Breast epithelium (tissue), 4 donors: ENCODE data around the gene MPDU1. TPM values are rescaled to one million over a fixed set of nuclear protein-coding genes. Genes with fewer than 3 reads are reported as not detected.

ENCODE experiments used
- DNase-seq, 2 donors: peaks; one replicate each; pipeline ENCODE4 v3.0.0-alpha.2; 2019; ENCODE audit warnings: low spot score in 2 of 2
- H3K27ac ChIP-seq, 2 donors: fragments of 200-600 bp; sonication (generic) in 1 of 2; one replicate each; pipeline ENCODE4 v1.5.1; 2016 to 2019; ENCODE audit warnings: mild to moderate bottlenecking in 1 of 2
- H3K27me3 ChIP-seq, 2 donors: fragments of 200-600 bp; sonication (generic) in 1 of 2; one replicate each; pipeline versions ENCODE4 v1.5.1 to v1.6.0; 2017 to 2019; ENCODE audit warnings: control low read depth in 1 of 2, mild to moderate bottlenecking in 1 of 2
- H3K36me3 ChIP-seq: fragments of 200-600 bp; one replicate; pipeline ENCODE4 v1.5.1; 2019
- H3K4me1 ChIP-seq, 2 donors: fragments of 200-600 bp; sonication (generic); one replicate each; pipeline ENCODE4 v1.5.1; 2016 to 2019; ENCODE audit warnings: control low read depth in 1 of 2
- H3K4me3 ChIP-seq, 3 donors: fragments of 200-600 bp; sonication (generic); 1 replicate in 2 of 3; 2 replicates in 1 of 3; pipeline ENCODE4 v1.5.1; 2016 to 2019; ENCODE audit warnings: mild to moderate bottlenecking in 3 of 3, moderate library complexity in 2 of 3
- H3K9me3 ChIP-seq, 2 donors: fragments of 200-600 bp; sonication (generic) in 1 of 2; one replicate each; pipeline ENCODE4 v1.5.1; 2016 to 2019; ENCODE audit warnings: control low read depth in 1 of 2
- CTCF ChIP-seq, 3 donors: fragments of 450-650 bp; IDR thresholded peaks; one replicate each; pipeline ENCODE4 v1.5.1; 2016 to 2017; ENCODE audit warnings: antibody characterized with exemption in 3 of 3, mild to moderate bottlenecking in 3 of 3, moderate library complexity in 3 of 3
- POLR2A ChIP-seq: fragments of 450-650 bp; IDR thresholded peaks from one replicate; pipeline ENCODE4 v1.6.1; 2016; ENCODE audit warnings: antibody characterized with exemption, mild to moderate bottlenecking, moderate library complexity
- POLR2AphosphoS5 ChIP-seq, 3 donors: sonication (generic); formaldehyde crosslinking; IDR thresholded peaks; one replicate each; pipeline ENCODE4 v1.6.1; 2017; ENCODE audit warnings: antibody characterized with exemption in 3 of 3
- intact Hi-C: fragments of 100-400 bp; cut with DNase I; formaldehyde crosslinking; loops from one replicate; pipeline ENCODE4 v1.15.1; 2023; ENCODE audit warnings: low total_unique reads
- total RNA-seq, 3 donors: library from RNA; depleted of rRNA; stranded (reverse); fragments of >200 nt; gene quantifications; one replicate each; pipeline ENCODE4 v1.1.0, GENCODE V29; 2016

The MPDU1 gene
- total RNA-seq, 3 donors from 2014 or later: 66.6 to 140 (median 74.4) TPM

- H3K4me3 ChIP-seq: no peak overlapping the region
- no peaks in the 10 kb centered on the region for H3K36me3 ChIP-seq
- peaks cover 0 to 8% of the 10 kb centered on the region in 2 donors for H3K4me1 ChIP-seq
- intact Hi-C loops: loop anchor here (10.0 kb wide), 1 partner anchor 55 kb away; no protein-coding TSS in a partner anchor
- H3K27ac ChIP-seq: no peak overlapping the region
- no peak for DNase-seq
- TF ChIP-seq POLR2AphosphoS5 (IDR thresholded peaks at IDR 0.05) (no peak), CTCF (IDR thresholded peaks at IDR 0.05) (no peak), POLR2A (no peak)
- H3K27me3 ChIP-seq: no peaks in the 10 kb centered on the region
- no peaks in the 10 kb centered on the region for H3K9me3 ChIP-seq
Measured at GRCh38 chr17:7569571-7569970, 14.1 kb upstream of the MPDU1 start.

DNA sequence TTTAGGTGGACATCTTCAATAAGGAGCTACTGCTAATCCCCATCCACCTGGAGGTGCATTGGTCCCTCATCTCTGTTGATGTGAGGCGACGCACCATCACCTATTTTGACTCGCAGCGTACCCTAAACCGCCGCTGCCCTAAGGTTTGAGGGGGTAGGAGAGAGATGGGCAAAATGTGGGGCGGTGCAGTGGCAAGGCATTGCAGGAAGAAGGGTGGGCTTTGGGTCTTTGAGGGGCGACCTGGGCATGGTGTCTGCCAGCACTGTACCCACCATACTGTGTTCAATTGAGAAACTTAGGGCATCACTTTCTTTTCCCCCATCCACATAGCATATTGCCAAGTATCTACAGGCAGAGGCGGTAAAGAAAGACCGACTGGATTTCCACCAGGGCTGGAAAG lies 13.3 kb upstream of the MPDU1 start:
- Histone ChIP-seq H3K27ac (no peak overlapping the region), H3K9me3 (no peaks in the 10 kb centered on the region), H3K4me3 (no peak overlapping the region), H3K4me1 (peaks cover 5 to 8% of the 10 kb centered on the region in 2 donors), H3K27me3 (no peaks in the 10 kb centered on the region), H3K36me3 (peaks cover 2% of the 10 kb centered on the region)
- intact Hi-C loops: no loop called here
- DNase-seq: no peak
- TF ChIP-seq POLR2A (no peak), CTCF (IDR thresholded peaks at IDR 0.05) (no peak), POLR2AphosphoS5 (IDR thresholded peaks at IDR 0.05) (no peak)

GRCh38 chr17:7572338-7572587 lies 11.4 kb upstream of the MPDU1 start:
- Histone ChIP-seq H3K27ac (peak overlapping the region; percentile 98), H3K36me3 (peaks cover 16% of the 10 kb centered on the region), H3K4me1 (peaks cover 8 to 9% of the 10 kb centered on the region in 2 donors), H3K4me3 (peak overlapping the region; percentile 92 to 100 (median 100)), H3K27me3 (no peaks in the 10 kb centered on the region), H3K9me3 (no peaks in the 10 kb centered on the region)
- no peak for TF ChIP-seq CTCF (IDR thresholded peaks at IDR 0.05)
- no peak for TF ChIP-seq POLR2A
- TF ChIP-seq POLR2AphosphoS5 (IDR thresholded peaks at IDR 0.05): no peak
- no peak for DNase-seq
- intact Hi-C loops: no loop called here

- H3K36me3 ChIP-seq: peaks cover 16% of the 10 kb centered on the region
- intact Hi-C loops: no loop called here
- peak overlapping the region; percentile 98 for H3K27ac ChIP-seq
- peak; percentile 100 for DNase-seq
- no peaks in the 10 kb centered on the region for H3K9me3 ChIP-seq
- TF ChIP-seq CTCF (IDR thresholded peaks at IDR 0.05) (peak in 1 of 3 donors; percentile 24), POLR2AphosphoS5 (IDR thresholded peaks at IDR 0.05) (peak; percentile 98 to 99 (median 99)), POLR2A (peak; percentile 98)
- peak overlapping the region; percentile 92 to 100 (median 100) for H3K4me3 ChIP-seq
- peaks cover 8 to 9% of the 10 kb centered on the region in 2 donors for H3K4me1 ChIP-seq
- no peaks in the 10 kb centered on the region for H3K27me3 ChIP-seq
Measured at GRCh38 chr17:7572588-7573323, 10.9 kb upstream of the MPDU1 start.

DNA sequence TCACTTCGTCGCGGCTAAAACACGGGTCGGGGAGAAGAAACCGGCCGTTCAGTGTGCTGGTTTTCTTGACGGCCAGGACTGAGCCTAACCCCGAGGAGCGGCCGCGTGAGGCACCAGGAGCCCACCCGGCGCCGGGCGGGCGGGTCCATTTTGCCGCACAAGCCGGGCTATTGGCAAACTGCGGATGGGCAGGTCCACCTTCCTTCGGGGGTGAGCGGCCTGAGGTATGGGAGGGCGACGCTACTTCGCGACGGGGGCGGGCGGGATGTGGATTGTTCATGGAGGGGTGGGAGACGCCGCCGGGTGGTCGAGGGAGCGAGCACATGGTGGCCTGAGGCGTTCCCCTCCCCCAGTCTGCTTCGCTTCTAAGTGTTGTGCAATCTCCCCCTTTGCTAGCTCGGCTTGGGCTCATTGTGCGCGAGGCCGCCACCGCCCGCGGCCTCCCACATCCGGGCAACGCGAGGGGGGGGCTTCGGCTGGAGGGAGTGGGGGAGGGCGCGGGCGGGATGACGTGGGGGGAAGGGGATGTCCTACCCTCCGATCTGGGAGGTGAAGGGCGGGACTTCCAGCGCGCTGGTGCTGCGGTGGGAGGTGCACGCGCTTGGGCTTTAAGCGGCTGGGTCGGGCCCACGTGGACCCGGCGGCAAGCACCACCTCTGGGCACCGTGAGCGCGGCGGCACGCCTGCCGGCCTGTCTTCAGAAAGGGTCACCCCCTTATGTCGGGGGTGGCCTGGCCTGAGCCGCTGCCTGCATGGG lies 10.2 kb upstream of the MPDU1 start:
- Histone ChIP-seq H3K36me3 (peaks cover 16% of the 10 kb centered on the region), H3K4me3 (peak overlapping the region; percentile 92 to 100 (median 100))

More for the DNA sequence above, 10.2 kb upstream of the MPDU1 start:
- Histone ChIP-seq H3K9me3 (no peaks in the 10 kb centered on the region), H3K27ac (peak overlapping the region; percentile 98), H3K27me3 (no peaks in the 10 kb centered on the region), H3K4me1 (peaks cover 8 to 9% of the 10 kb centered on the region in 2 donors)
- intact Hi-C loops: no loop called here
- DNase-seq: peak; percentile 87 to 91
- TF ChIP-seq POLR2AphosphoS5 (IDR thresholded peaks at IDR 0.05) (peak; percentile 87 to 98 (median 93)), CTCF (IDR thresholded peaks at IDR 0.05) (no peak)
